T-helper 1 cell treated with Interleukin-12 subunit alpha and Interleukin-12 subunit beta and Interleukin-4 antibody, amounts not matched to agents 30 μg/mL and 1 μg/mL, for 36 hours (primary cell): ENCODE data around the gene ISG20L2.
"Not testable (repeated sequence)": the region's sequence is repeated elsewhere in the genome, so short reads cannot be mapped to it uniquely, and the experiment has no call there.

ENCODE experiments used
- H3K27ac Mint-ChIP-seq: one replicate; pipeline ENCODE4 v1.8.0; 2021; ENCODE audit warnings: mild to moderate bottlenecking, mixed read lengths
- H3K27me3 Mint-ChIP-seq: one replicate; pipeline ENCODE4 v1.8.0; 2021; ENCODE audit warnings: low read depth, mixed read lengths
- H3K36me3 Mint-ChIP-seq: one replicate; pipeline ENCODE4 v1.8.0; 2021; ENCODE audit warnings: low read depth, mixed read lengths
- H3K4me1 Mint-ChIP-seq: one replicate; pipeline ENCODE4 v1.8.0; 2021; ENCODE audit warnings: low read depth, mixed read lengths
- H3K4me3 Mint-ChIP-seq: one replicate; pipeline ENCODE4 v1.8.0; 2021; ENCODE audit warnings: mild to moderate bottlenecking, moderate library complexity, mixed read lengths
- H3K9me3 Mint-ChIP-seq: one replicate; pipeline ENCODE4 v1.8.0; 2021; ENCODE audit warnings: mixed read lengths

The ISG20L2 gene

DNA sequence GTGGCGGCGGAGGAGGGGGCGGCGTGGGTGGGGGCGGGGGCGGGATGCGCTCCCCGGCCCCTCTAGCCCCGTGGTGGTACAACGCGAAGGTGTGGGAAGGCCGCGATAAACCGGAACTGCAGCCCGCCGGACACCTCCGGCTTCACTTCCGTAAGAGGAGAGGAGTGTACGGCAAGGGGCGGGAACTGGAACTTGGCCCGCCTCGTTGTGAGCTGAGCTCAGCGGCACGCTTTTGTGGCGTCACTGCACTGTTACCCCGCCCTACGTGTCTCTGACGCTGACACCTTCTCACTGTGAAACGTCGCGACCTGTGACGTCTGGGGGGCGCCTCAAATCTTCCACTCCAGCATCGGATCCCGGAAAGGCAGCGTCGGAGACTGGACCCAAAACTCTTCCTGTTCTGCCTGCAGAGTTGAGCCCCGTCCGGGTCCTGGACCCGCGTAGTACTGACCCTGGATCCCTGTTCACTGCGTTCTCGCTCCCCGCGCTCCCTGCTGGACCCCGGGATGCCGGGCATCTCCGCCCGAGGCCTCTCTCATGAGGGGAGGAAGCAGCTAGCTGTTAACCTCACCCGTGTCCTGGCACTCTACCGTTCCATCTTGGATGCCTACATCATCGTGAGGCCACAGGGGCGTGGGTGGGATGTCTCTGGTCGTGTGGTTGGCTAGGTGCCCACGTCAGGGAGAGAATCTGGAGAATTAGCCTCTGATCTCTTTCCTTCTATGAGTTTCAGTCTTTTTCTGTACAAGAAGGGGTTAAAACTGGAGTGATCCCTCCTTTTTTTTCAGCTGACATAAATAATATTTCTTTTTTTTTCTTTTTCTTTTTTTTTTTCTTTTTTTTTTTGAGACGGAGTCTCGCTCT is at the start of gene ISG20L2:
Gene ISG20L2, minus strand, starts transcription at position 168 of the 864 bp plus-strand sequence. CDS start 1,114 bp downstream, outside the sequence.
- peaks cover 23% of the 10 kb centered on the region for H3K36me3 Mint-ChIP-seq
- no peaks in the 10 kb centered on the region for H3K27me3 Mint-ChIP-seq
- peak within 1 kb of the TSS; percentile 99 for H3K27ac Mint-ChIP-seq
- H3K9me3 Mint-ChIP-seq: no peaks in the 10 kb centered on the region
- no peak within 1 kb of the TSS for H3K4me3 Mint-ChIP-seq
- H3K4me1 Mint-ChIP-seq: peaks cover 35% of the 10 kb centered on the region

GRCh38 chr1:156777573-156777972 is 49.0 kb upstream of the ISG20L2 start:
- Mint-ChIP-seq H3K36me3 (peaks cover 25% of the 10 kb centered on the region), H3K27ac (peak overlapping the region; percentile 10), H3K4me1 (peaks cover 45% of the 10 kb centered on the region), H3K27me3 (no peaks in the 10 kb centered on the region), H3K4me3 (no peak overlapping the region), H3K9me3 (no peaks in the 10 kb centered on the region)

DNA sequence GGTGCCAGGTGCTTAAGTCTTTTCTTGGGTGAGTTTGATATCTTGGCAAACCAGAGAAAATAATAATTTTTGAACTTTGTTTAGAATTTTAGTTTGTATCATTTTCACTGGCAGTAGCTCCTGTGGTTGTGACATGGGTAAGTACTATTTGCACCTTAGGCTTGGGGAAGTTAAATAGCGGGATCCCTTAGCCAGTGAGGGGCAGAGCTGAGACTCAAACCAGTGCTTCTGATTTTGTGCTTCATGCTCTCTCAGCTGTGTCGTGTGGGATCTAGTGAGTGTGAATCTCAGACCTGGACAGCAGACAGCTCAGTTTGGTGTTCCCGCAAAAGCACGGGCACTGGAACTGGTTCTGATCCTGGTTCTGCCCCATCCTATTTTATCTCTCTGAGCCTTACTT is 48.4 kb upstream of the ISG20L2 start:
- no peak overlapping the region for H3K4me3 Mint-ChIP-seq
- no peaks in the 10 kb centered on the region for H3K9me3 Mint-ChIP-seq
- no peak overlapping the region for H3K27ac Mint-ChIP-seq
- peaks cover 40% of the 10 kb centered on the region for H3K4me1 Mint-ChIP-seq
- peaks cover 20% of the 10 kb centered on the region for H3K36me3 Mint-ChIP-seq
- H3K27me3 Mint-ChIP-seq: no peaks in the 10 kb centered on the region

GRCh38 chr1:156775799-156776198 is 47.2 kb upstream of the ISG20L2 start:
- no peaks in the 10 kb centered on the region for H3K27me3 Mint-ChIP-seq
- H3K4me3 Mint-ChIP-seq: no peak overlapping the region
- H3K27ac Mint-ChIP-seq: no peak overlapping the region
- peaks cover 16% of the 10 kb centered on the region for H3K36me3 Mint-ChIP-seq
- peaks cover 35% of the 10 kb centered on the region for H3K4me1 Mint-ChIP-seq
- no peaks in the 10 kb centered on the region for H3K9me3 Mint-ChIP-seq

- Mint-ChIP-seq H3K4me3 (no peak overlapping the region), H3K27ac (no peak overlapping the region), H3K4me1 (peaks cover 50% of the 10 kb centered on the region), H3K36me3 (peaks cover 24% of the 10 kb centered on the region), H3K9me3 (no peaks in the 10 kb centered on the region), H3K27me3 (no peaks in the 10 kb centered on the region)
Measured at GRCh38 chr1:156773607-156774006, 45.0 kb upstream of the ISG20L2 start.

DNA sequence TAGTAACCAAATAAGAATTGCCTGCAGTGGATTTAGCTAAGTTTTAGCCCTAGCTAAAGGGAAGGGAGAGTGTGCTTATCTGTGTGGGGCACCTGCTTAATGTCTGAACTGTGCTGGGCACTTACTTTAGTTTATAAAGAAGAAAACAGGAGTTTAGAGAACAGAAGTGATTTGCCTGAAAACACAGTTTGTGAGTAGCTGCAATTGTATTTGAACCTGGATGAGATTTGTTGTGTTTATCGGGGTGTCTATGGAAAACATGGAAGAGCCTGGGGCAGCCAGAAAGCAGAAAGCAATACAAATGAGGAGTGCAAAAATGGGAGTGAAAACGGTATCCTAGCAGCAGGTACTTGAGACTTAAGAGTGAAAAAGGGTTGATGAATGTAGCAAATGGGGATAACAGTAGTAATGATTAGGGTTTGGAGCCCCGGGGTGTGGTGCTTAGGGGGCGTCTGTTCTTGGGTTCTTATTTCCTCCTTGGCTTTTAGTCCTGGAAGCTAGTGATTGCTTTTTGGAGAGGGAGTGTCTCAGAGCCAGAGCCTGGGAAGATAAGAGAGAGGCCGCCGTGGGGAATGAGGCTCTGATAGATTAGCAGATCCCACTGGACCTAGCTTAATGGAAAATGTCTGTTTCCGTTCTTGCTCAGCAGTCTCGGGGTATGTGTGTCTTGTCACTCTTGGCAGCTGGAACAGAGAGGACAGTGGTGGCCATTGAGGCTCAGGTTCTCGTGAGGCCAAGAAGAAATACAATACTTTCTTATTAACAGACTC is 44.3 kb upstream of the ISG20L2 start:
- peaks cover 51% of the 10 kb centered on the region for H3K4me1 Mint-ChIP-seq
- no peak overlapping the region for H3K4me3 Mint-ChIP-seq
- no peaks in the 10 kb centered on the region for H3K27me3 Mint-ChIP-seq
- peaks cover 24% of the 10 kb centered on the region for H3K36me3 Mint-ChIP-seq
- H3K27ac Mint-ChIP-seq: no peak overlapping the region
- H3K9me3 Mint-ChIP-seq: no peaks in the 10 kb centered on the region

DNA sequence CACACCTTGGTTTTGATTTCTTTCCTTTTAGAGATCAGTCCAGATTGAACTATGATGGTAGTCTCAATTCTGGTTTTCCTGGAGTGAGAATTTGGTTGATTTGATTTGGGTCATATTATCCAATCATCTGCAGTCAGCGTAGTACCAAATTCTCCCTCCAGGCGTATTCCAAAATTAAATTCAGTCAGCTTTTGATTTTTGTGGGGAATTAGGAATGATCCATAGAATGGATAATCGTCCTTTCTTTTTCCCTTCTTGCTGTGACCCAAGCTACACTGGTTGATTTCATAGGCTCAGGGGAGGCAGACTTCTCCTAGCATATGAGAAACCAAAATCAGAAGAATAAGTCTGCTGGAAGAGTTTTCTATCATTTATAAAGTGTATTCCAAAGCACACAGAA is 43.7 kb upstream of the ISG20L2 start:
- peaks cover 24% of the 10 kb centered on the region for H3K36me3 Mint-ChIP-seq
- H3K9me3 Mint-ChIP-seq: no peaks in the 10 kb centered on the region
- H3K4me3 Mint-ChIP-seq: no peak overlapping the region
- no peaks in the 10 kb centered on the region for H3K27me3 Mint-ChIP-seq
- no peak overlapping the region for H3K27ac Mint-ChIP-seq
- H3K4me1 Mint-ChIP-seq: peaks cover 46% of the 10 kb centered on the region

DNA sequence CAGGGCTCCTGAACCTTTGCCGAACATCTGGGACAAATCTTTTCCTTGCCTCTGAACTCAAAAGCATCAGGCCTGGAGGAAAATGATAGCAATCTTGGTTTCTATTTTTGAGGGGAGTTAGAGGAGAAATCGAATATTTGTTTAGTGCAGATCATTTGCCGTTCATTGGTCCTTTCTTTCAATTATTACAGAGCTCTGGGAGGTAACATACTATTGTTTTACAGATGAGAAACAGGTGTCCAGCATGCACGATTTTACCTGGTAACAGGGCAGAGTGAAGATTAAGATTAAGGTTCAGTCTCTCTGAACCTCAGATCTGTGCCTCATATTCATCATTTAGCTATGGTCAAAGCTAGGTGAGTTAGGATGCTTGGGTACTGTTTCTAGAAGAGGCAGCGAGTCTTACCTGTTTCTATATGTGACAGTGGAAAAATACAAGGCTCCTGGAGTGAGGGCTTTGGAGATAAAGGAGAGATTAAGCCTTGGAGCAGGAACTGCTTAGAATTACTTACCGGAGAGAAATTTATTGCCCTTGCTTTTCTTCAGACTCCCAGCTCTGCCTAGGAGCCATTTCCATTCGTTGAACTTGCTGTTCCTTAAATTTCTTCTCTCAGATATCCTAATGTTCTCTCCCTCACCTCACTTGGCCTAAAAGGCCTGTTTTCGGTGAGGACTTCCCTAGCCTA is 40.2 kb upstream of the ISG20L2 start:
- no peaks in the 10 kb centered on the region for H3K9me3 Mint-ChIP-seq
- peaks cover 44% of the 10 kb centered on the region for H3K4me1 Mint-ChIP-seq
- H3K27ac Mint-ChIP-seq: no peak overlapping the region
- no peak overlapping the region for H3K4me3 Mint-ChIP-seq
- no peaks in the 10 kb centered on the region for H3K27me3 Mint-ChIP-seq
- peaks cover 20% of the 10 kb centered on the region for H3K36me3 Mint-ChIP-seq

GRCh38 chr1:156767879-156768604 is 39.5 kb upstream of the ISG20L2 start:
- Mint-ChIP-seq H3K4me1 (peaks cover 38% of the 10 kb centered on the region), H3K27ac (no peak overlapping the region), H3K4me3 (no peak overlapping the region), H3K27me3 (no peaks in the 10 kb centered on the region), H3K36me3 (peaks cover 14% of the 10 kb centered on the region), H3K9me3 (no peaks in the 10 kb centered on the region)

DNA sequence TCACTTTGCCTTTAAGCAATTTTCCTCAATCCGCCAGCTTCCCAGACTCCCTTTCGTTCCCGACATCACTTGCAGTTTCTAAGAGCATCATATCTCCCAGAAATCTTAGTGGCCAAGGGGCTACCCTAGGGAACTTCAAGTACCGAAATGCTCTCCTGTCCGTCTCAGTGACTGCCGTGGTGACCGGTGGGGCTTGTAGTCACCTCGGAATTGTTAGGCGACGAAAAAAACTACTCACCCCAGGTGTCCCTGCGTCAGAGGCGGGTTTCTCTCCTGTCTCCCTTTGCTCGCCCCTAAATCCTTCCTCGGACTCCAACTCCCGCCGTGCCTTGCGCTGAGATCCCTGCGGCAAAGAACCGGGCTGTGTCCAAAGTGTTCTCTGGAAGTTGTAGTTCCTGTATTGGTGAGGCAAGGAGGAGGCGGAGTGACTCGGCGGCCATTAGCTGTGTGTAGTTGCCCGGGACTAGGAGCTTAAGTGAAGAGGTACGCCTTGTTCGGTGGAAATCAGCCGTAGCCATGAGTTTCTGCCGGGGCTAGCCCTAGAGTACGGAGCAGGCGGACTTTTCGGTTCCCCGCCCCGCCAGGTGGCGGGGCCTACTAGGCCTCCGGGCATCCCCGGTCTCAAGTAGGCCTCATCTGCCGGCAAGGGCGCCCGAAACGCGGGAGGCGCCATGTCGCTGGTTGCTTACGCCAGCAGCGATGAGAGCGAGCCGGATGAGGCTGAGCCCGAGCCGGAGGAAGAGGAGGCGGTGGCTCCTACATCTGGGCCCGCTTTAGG is 38.7 kb upstream of the ISG20L2 start, which contains the start of gene PRCC:
Gene PRCC, plus strand, starts transcription at position 435 of the 778 bp plus-strand sequence. Its CDS starts 237 bp downstream, at position 672.
- Mint-ChIP-seq H3K36me3 (peaks cover 14% of the 10 kb centered on the region), H3K4me3 (no peak within 1 kb of the TSS), H3K27me3 (no peaks in the 10 kb centered on the region), H3K27ac (no peak within 1 kb of the TSS), H3K9me3 (no peaks in the 10 kb centered on the region), H3K4me1 (peaks cover 32% of the 10 kb centered on the region)

- Mint-ChIP-seq H3K4me3 (no peak overlapping the region), H3K36me3 (peaks cover 14% of the 10 kb centered on the region), H3K9me3 (no peaks in the 10 kb centered on the region), H3K27ac (no peak overlapping the region), H3K4me1 (peaks cover 32% of the 10 kb centered on the region), H3K27me3 (no peaks in the 10 kb centered on the region)
Measured at GRCh38 chr1:156766298-156767100, 37.9 kb upstream of the ISG20L2 start.

GRCh38 chr1:156765666-156766065 is 37.1 kb upstream of the ISG20L2 start:
- H3K9me3 Mint-ChIP-seq: no peaks in the 10 kb centered on the region
- no peak overlapping the region for H3K4me3 Mint-ChIP-seq
- peaks cover 24% of the 10 kb centered on the region for H3K4me1 Mint-ChIP-seq
- no peak overlapping the region for H3K27ac Mint-ChIP-seq
- H3K36me3 Mint-ChIP-seq: peaks cover 7% of the 10 kb centered on the region
- no peaks in the 10 kb centered on the region for H3K27me3 Mint-ChIP-seq

DNA sequence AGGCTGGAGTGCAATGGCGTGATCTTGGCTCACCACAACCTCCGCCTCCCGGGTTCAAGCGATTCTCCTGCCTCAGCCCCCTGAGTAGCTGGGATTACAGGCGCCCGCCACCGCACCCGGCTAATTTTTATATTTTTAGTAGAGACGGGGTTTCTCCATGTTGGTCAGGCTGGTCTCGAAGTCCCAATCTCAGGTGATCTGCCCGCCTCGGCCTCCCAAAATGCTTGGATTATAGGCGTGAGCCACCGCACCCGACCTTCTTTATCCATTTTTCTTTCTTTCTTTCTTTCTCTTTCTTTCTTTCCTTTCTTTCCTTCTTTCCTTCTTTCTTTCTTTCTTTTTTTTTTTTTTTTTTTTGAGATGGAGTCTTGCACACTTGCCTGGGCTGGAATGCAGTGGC is 36.6 kb upstream of the ISG20L2 start:
- not testable (repeated sequence) for H3K27me3 Mint-ChIP-seq, H3K4me3 Mint-ChIP-seq, H3K27ac Mint-ChIP-seq, H3K36me3 Mint-ChIP-seq, H3K9me3 Mint-ChIP-seq
- H3K4me1 Mint-ChIP-seq: peaks cover 22% of the 10 kb centered on the region
